HepG2 (cell line): Measurements from ENCODE around the gene ZNF138. TPM values are rescaled to one million over a fixed set of nuclear protein-coding genes. Genes with fewer than 3 reads are reported as not detected.
A peak's percentile ranks its signal among the peaks of the same experiment; 100 is the strongest.

Experiments
- ATAC-seq: fragments of 200-7000 bp; cut with Tn5 transposase; 3 replicates; pipeline ENCODE4 v1.9.1; 2020; ENCODE audit warnings: mild to moderate bottlenecking, moderate library complexity
- BruUV-seq: library from RNA; stranded (reverse); fragments of 400-500 nt; replicated peaks from 2 replicates; lab custom pipeline; 2021; lab: Mats Ljungman, UMichigan
- CTCF ChIA-PET: fragments of 300-600 bp; formaldehyde crosslinking; extraction: SDS; loops from one replicate; lab custom pipeline; 2021; ENCODE audit warnings: low total read pairs, inconsistent platforms, low intra/inter-chr PET ratio; lab: Yijun Ruan, JAX
- POLR2A ChIA-PET: fragments of 350-600 bp; sonication (Branson Sonifier 250); formaldehyde crosslinking; loops from one replicate; lab custom pipeline; 2020; ENCODE audit warnings: antibody characterized with exemption, inconsistent platforms; lab: Yijun Ruan, JAX
- DNase-seq: peaks from one replicate; pipeline ENCODE4 v3.0.0-alpha.2; 2015; ENCODE audit warnings: low spot score
- FAIRE-seq: peaks from 3 replicates; lab custom pipeline; 2011; peaks lifted over from hg19 to GRCh38; lab: Jason Lieb, UNC
- H2AFZ ChIP-seq: one replicate; pipeline ENCODE4 v1.6.1; 2011; ENCODE audit warnings: low read length, inconsistent platforms
- H3K27ac ChIP-seq: fragments of 300-600 bp; 3 replicates; pipeline ENCODE4 v1.8.0; 2011; ENCODE audit warnings: mixed run types, mild to moderate bottlenecking, mixed read lengths, low read length, inconsistent platforms; ENCODE audit not compliant: insufficient read depth; ENCODE audit errors: extremely low read length
- H3K27me3 ChIP-seq, 2 experiments: fragments of 200-600 bp in 1 of 2; 2 replicates in 1 of 2; 3 replicates in 1 of 2; pipeline versions ENCODE4 v1.6.0 to v1.8.0; 2011; ENCODE audit warnings: low read length in 2 of 2, mild to moderate bottlenecking in 2 of 2, moderate library complexity in 2 of 2, inconsistent platforms in 1 of 2; ENCODE audit not compliant: insufficient read depth in 2 of 2, control insufficient read depth in 1 of 2
- H3K36me3 ChIP-seq, 2 experiments: fragments of 200-600 bp in 1 of 2; replicated peaks in 1 of 2; 2 replicates in 1 of 2; 3 replicates in 1 of 2; pipeline versions ENCODE4 v1.5.1 to v1.8.0; 2011; ENCODE audit warnings: low read length in 2 of 2, inconsistent platforms in 1 of 2; ENCODE audit not compliant: insufficient read depth in 2 of 2, control insufficient read depth in 1 of 2
- H3K4me1 ChIP-seq: 2 replicates; pipeline ENCODE4 v1.5.1; 2012; ENCODE audit warnings: low read length, inconsistent platforms; ENCODE audit not compliant: insufficient read depth
- H3K4me2 ChIP-seq: 2 replicates; pipeline ENCODE4 v1.6.0; 2011; ENCODE audit warnings: low read depth, low read length, inconsistent platforms
- H3K4me3 ChIP-seq, 3 experiments: fragments of 200-600 bp in 1 of 3; sonication (generic), shearing (Covaris generic) in 1 of 3; replicated peaks in 1 of 3; 2 replicates each; pipeline ENCODE4 v1.5.1; 2011 to 2016; ENCODE audit warnings: low read length in 3 of 3, inconsistent platforms in 2 of 3, low read depth in 2 of 3, mild to moderate bottlenecking in 2 of 3, control low read depth in 1 of 3, mixed read lengths in 1 of 3; ENCODE audit not compliant: insufficient read depth in 1 of 3
- H3K79me2 ChIP-seq: one replicate; pipeline ENCODE4 v1.6.1; 2011; ENCODE audit warnings: low read length, inconsistent platforms; ENCODE audit not compliant: insufficient read depth
- H3K9ac ChIP-seq: 2 replicates; pipeline ENCODE4 v1.6.0; 2011; ENCODE audit warnings: mild to moderate bottlenecking, low read depth, low read length, inconsistent platforms; ENCODE audit not compliant: insufficient read depth
- H3K9me3 ChIP-seq: 2 replicates; pipeline ENCODE4 v1.5.1; 2012; ENCODE audit warnings: mild to moderate bottlenecking, low read length
- H4K20me1 ChIP-seq: 2 replicates; pipeline ENCODE4 v1.6.0; 2011; ENCODE audit warnings: inconsistent platforms, mild to moderate bottlenecking, low read length, moderate library complexity; ENCODE audit not compliant: insufficient read depth
- CBX5 ChIP-seq: sonication (generic); formaldehyde crosslinking; IDR thresholded peaks from 2 replicates; pipeline ENCODE4 v1.4.0; 2020; ENCODE audit warnings: missing genetic modification reagents, borderline replicate concordance
- NFATC3 ChIP-seq: sonication (generic); formaldehyde crosslinking; IDR thresholded peaks from 2 replicates; pipeline ENCODE4 v1.5.1; 2020; ENCODE audit warnings: mild to moderate bottlenecking, missing genetic modification reagents
- ZBTB33 ChIP-seq: sonication (generic); formaldehyde crosslinking; IDR thresholded peaks from 2 replicates; pipeline ENCODE4 v1.4.0; 2020; ENCODE audit warnings: missing genetic modification reagents
- WGBS: methylation state at CpG from one replicate; pipeline ENCODE4 v1.1.6; 2017; ENCODE audit warnings: low lambda C conversion rate; 5-methylcytosine and 5-hydroxymethylcytosine counted together
- in situ Hi-C: cut with HindIII; loops from 2 replicates; pipeline ENCODE4 v1.10.0; 2017; ENCODE audit warnings: low pct_unique_long_range_greater_than_20kb; ENCODE audit not compliant: extremely low pct_ligation_motif_present
- intact Hi-C: fragments of 100-400 bp; cut with micrococcal nuclease; formaldehyde crosslinking; loops from one replicate; pipeline ENCODE4 v1.10.0; 2022; ENCODE audit not compliant: unreplicated experiment
- polyA plus RNA-seq, 8 experiments: library from polyadenylated mRNA; depleted of rRNA in 3 of 8; stranded (reverse) in 7 of 8; unstranded in 1 of 8; fragments of >200 nt; fragmentation: Illumina TruSeq in 4 of 8; extraction: Trizol in 4 of 8; gene quantifications; 2 replicates each; pipeline versions ENCODE4 v1.2.1 to v1.2.3, GENCODE V29; 2011 to 2016; ENCODE audit warnings: low read depth in 4 of 8, missing spikeins in 1 of 8, mixed read lengths in 1 of 8; ENCODE audit not compliant: insufficient read depth in 1 of 8
- total RNA-seq, 5 experiments: library from RNA; depleted of rRNA; stranded (reverse); fragments of >200 nt; fragmentation: Illumina TruSeq; extraction: Trizol; gene quantifications; 2 replicates each; pipeline ENCODE4 v1.2.3, GENCODE V29; 2016; ENCODE audit warnings: low read depth in 1 of 5

The ZNF138 gene
- total and polyA plus RNA-seq, 2 of the 13 experiments (the other 11 are each of a cell fraction or from before 2014, with no cell fraction given): 2.7 to 5.8 TPM

GRCh38 chr7:64874114-64874513 is 79.9 kb downstream of the ZNF138 start:
- Histone ChIP-seq H3K27me3 (peaks cover 4 to 97% of the 10 kb centered on the region in 2 experiments; a peak in 4 of 5 replicates), H4K20me1 (no peaks in the 10 kb centered on the region), H3K4me3 (no peak overlapping the region), H3K4me1 (peaks cover 10% of the 10 kb centered on the region), H3K9ac (no peak overlapping the region), H3K36me3 (no peaks in the 10 kb centered on the region), H3K4me2 (no peak overlapping the region), H3K9me3 (peaks cover 13% of the 10 kb centered on the region; the same call in 1 of the 2 replicates), H3K79me2 (no peaks in the 10 kb centered on the region), H3K27ac (no peak overlapping the region), H2AFZ (no peak overlapping the region)
- WGBS: 25% methylated on average over 9 of the region's 10 CpGs
- DNase-seq (no peak), ATAC-seq (no peak), FAIRE-seq (no peak)
- no peak for TF ChIP-seq NFATC3 (CRISPR knock-in tag)
- BruUV-seq: no TSS peak
- CTCF ChIA-PET: no interaction called here
- in situ Hi-C loops (no loop called here), intact Hi-C loops (no loop called here)
- POLR2A ChIA-PET: no interaction called here

GRCh38 chr7:64874562-64875250 is 80.5 kb downstream of the ZNF138 start:
- ChIA-PET POLR2A (no interaction called here), CTCF (no interaction called here)
- Histone ChIP-seq H3K9me3 (peaks cover 13% of the 10 kb centered on the region; the same call in 1 of the 2 replicates), H3K79me2 (no peaks in the 10 kb centered on the region), H3K4me2 (no peak overlapping the region), H3K27ac (no peak overlapping the region), H3K4me3 (no peak overlapping the region), H4K20me1 (no peaks in the 10 kb centered on the region), H2AFZ (no peak overlapping the region), H3K9ac (no peak overlapping the region), H3K36me3 (no peaks in the 10 kb centered on the region), H3K27me3 (peaks cover 4 to 98% of the 10 kb centered on the region in 2 experiments; a peak in 4 of 5 replicates), H3K4me1 (peaks cover 10% of the 10 kb centered on the region)
- DNase-seq (no peak), ATAC-seq (no peak), FAIRE-seq (no peak)
- in situ Hi-C loops: no loop called here
- no TSS peak for BruUV-seq
- intact Hi-C loops: no loop called here
- TF ChIP-seq ZBTB33 (peak; percentile 68), CBX5 (CRISPR knock-in tag) (no peak)
- WGBS: 50% methylated on average over 12 of the region's 23 CpGs
